ENCODE measurements around the gene HOXA3.
A peak's percentile ranks its signal among the peaks of the same experiment; 100 is the strongest.

HOXA3 gene

DNA sequence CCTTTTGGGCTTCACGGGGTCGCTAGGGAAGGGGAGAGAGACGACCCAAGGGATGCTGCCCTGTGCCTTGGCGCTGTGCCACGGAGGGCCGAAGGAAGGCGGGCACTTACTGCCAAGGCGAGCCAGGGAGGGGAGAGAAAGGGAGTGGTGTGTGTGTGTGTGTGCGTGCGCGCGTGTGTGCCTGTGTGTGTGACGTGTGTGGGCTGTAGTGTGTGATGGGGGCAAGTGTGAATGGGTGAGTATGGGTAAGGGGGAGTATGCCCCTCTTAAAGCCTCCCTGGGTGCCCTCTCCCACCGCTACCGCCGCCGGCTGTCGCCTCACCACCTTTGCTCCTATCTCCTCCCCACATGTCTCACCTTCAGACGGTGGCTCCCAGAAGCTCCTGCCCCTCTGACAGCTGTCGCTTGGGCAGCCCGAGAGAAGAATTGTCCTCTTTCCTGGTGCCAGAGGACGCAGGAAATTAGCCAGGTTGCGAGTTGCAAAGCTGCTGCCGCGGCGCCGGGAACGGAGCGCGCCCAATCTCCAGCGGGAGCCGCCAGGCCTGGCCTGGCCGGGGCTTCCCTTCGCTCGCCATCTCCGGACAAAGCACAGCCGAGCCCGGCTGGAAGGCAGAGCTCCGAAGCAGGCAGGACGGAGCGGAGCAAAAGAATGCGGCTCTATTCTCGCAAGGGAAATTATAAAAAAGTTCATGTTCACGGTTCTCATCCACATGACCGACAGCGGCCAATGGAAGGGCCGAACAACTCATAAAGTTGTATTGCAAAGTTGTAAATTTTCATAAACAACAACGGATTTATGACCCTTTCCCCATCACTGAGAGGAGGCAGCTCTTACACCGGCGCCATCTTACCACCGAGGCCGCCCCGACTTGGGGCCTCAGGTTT is at the start of gene HOXA3:
TSS of gene HOXA3 (minus strand) at position 653 of the 885 bp plus-strand sequence. CDS start 41,943 bp downstream, outside the sequence.
- no peak for DNase-seq

DNA sequence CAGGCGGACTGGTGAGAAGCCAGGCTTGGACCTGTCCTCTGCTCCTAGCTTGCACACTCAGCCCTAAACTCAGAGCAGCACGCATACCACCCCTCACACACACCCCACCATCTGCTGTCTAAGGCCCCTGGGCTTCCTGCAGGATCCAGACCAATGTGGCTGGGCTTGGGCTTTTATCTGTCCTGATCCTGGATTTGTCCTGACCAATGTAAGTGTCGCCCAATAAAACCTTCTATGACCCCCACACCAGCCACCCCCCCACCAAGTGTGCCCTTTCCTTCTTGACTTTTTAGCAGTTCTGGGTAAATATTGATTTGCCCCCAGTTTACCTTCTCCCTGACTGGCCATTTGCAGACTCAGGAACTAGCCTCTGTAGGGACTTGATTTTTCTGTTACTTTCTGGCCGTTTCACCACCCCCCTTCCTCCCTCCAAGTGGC is 49.2 kb upstream of the HOXA3 start:
- no peak for DNase-seq

DNA sequence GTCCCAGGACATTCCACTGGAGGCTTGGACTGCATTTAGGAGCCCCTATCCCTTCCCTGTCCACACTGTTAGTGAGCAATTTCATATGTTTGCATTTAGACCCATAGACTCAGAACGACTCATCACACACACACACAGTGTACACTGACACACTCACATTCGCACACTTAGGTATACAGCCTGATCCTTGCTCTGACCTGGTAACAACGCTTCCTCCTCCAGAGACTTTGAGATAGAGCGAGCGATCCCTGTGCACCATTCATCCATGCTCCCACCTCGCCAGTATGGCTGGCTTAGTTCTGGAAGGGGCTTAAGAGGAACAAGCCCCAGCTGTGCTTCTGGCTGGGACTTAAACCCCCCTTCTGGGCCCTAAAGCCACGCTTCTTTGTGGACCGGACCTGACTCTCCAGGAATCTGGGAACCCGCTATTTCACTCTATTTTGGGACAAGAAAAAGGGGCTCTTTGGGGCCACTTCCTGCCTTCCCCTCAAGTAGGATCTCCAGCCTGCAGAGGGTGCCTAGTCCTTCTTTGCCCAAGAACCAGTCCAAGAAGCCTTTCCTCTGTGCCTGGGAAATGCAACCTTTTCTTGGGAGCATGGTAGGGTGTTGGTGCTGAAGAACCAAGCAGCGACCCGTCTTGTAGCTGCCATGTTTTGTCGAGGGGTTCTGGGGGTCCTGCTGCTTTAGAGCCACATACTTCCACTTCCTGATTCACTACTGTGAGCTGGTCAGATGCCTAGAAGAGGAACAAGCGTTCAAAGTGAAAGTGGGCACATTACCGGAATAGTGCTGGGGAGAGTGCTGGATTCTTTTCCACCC is 48.6 kb upstream of the HOXA3 start:
- peak; percentile 76 for DNase-seq

DNA sequence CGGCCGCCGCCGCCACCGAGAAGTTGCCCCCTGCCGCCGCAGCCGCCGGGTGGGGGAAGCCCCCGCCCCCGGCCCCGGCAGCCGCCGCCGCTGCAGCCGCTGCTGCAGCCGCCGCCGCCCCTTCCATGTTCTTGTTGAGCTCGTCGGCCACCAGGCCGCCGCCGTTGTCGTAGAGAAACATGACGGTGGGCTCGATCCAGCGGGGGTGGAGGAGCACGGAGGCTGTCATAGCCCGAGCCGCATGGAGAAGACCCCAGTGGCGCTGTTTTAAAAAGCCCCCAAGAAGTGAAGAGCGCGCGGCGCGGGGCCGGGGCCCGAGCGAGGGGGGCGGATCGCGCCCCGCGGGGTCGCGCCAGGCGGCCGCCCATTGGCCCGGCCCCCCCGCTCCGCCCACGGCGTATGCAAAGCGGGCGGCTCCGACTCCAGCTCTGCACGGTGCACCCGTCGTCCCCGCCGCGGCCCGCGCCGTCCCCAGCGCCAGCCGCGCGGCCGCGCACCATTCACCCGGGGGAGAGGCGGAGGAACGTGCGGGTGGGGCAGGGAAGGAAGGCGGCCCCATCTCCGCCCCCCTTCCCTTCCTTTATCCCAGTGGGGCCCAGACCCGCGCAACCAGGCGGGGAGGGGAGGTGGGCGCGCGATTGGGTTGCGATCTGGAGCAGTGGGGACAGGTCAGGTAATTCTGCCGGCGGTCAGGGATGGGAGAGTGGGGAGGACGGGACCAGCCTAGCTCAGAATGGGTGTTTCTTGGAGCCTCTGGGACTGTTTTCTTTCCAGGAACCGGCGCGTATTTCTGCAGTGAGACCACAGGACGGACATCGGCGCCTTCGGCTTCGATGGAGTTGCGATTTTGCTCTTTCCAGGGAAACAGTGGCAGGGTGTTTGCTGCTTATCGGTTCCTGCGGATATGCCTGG is 47.7 kb upstream of the HOXA3 start, which contains the start of gene HOXA13:
TSS of gene HOXA13 (minus strand) at position 243 of the 912 bp plus-strand sequence. CDS start at position 229, 14 bp downstream.
- DNase-seq, result no peak

DNA sequence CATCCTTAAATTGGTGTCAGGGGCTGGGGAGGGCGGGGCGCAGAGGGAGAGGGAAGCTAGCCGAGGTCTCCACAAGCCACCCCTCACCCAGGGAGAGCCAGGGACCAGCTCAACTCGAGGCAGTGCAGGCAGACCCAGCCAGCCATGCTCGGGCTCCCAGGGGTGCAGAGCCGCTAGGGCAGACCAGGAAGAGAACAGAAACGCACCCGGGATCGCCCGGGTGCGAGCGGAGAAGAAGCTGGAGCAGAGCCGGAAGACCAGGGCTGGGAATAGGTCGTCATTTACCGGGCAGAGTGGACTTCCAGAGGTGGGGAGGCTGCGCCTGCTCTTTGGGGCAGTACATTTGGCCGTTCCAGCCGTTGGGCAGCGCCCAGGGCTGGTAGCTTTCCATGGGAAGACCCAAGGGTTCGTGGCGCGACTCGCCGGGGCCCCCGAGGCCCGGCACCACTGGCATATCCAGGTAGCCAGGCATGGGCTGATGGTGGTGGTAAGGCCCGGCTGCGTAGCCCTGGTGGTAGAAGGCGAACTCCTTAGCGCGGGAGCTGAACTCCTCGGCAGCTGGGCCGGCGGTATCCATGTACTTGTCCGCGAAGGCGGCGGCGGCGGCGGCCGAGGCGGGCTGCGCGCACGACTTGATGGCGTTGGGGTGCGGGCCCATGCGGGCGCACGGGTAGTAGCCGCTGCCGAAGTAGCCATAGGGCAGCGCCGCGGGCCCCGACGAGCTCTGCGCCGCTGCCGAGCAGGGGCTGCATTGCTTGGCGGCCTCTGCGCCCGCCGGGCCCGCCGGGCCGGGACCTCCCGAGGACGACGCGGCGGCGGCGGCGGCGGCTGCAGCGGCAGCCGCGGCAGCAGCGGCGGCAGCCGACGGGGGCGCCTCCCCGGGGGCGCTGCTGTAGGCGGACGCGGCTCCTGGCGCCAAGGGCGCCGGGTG is 46.8 kb upstream of the HOXA3 start:
- DNase-seq, result no peak

DNA sequence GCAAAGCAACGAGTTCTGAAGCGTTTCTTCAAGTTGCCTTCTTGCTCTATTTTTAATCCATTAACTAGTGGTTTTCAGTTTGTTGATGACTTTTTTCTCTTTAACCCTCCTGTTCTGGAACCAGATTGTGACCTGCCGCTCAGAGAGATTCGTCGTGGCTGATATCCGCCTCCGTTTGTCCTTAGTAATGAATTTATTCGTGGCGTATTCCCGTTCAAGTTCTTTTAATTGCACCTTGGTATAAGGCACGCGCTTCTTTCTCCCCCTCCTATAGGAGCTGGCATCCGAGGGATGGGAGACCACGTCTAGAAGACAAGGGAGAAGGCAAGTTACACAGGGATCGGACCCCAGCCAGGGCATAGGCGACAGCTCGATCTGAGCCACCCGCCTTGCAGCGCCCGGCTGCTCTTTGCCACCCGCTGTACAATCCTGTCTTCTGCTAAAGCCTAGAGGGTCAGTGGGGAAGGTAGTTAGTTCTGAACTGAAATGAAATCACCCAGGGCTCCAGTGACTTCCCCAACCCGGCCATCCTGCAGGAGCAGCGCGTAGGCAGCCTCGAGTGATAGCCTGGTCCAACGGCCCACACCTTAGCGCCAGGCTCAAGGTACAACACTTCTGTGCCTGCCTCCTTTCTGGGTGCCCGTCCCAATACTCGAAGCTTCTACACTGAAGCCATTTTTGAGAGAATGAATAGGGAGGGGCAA is 45.9 kb upstream of the HOXA3 start:
- no peak for DNase-seq

DNA sequence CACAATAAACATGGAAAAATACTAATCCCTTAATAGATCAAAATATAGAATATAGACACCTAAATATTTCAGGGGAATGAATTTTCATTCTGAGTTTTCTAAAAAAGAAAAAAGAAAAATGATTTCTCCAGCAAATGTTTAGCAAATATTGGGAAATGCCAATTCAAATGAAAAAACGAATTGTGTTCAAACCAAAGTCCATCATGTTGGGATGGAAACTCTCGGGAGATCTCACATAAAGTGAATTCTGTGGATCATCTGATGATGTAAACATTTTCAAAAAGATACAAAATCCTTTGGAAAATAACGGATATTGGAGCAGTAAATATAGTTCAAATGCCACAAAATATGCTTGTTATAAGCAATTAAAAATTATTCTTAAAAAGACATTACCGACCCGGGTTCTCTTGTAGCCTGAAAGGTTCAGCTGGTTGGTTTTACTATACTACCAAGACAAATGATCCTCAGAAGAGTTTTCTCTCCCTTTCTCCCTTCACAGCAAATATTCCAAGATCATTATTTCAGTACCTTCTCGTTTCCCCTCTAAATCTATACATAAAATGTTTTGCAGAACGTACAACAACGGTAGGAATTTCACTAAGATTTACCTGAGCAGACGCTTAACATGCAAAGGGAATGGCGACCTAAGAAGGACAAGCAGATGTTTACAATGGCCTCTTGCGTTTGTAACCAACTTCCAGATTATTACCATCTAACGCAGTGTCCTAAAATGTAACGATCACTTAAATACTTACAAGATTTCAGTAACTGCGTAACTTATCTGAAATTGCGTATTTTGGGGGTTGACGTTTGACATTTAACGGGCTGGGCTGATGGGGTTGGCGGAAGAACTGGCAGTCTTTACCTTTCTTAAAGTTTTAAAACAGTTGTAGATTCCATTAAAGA is 45.0 kb upstream of the HOXA3 start:
- DNase-seq, result no peak

DNA sequence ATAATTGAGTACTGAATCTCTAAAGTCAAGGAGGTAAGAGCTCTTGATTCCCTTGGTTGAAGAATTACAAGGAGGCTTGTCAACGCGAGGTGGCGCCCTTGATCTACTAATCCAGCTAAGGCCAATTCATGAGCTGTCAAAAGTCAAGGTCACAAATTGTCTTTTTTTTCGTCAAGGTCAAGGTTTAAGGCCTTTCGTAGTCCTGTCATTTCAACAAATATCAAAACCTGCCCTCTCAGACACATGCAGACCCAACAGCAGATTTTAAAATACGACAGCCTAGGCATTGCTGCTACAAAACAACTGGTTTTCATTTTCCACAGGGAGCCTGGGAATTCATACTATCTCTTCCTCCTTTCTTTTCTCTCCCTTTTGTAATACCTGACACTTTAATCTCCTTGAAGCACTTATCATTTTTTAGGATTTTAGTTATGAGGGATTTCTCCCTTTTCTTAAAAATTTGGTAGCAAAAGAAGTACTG is 43.9 kb upstream of the HOXA3 start:
- peak; percentile 77 for DNase-seq

DNA sequence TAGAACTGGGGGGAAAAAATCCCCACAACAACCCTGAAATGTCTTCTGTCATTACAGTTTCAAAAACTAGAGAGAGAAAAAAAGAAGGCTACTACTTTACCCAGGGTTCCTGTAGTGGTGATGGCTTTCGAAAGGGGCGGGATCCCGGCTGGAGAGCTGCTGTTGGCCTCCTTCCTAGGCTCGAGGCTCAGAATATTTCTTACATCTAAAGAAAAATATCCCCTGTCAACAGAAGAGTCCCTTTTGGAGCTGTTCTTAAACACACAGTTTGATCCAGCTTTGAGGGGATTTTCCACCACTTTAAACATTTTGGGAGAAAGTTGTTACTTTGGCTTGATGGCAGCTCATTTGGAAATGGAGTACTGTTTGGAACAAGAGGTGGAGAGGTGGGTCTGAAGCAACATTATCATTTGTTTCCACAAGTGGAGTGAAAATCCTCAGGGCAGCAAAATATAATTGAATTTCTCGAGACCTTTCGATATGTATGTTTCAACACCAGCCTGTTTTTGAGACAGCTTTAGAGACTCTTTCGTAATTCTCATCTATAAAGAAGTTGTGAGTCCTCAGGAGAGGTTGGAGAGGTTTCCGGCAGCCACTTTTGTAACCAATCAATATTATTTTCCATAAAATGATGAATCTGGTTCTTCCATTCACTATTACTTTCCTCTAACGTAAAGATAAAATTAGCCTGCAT is 42.5 kb upstream of the HOXA3 start:
- no peak for DNase-seq

DNA sequence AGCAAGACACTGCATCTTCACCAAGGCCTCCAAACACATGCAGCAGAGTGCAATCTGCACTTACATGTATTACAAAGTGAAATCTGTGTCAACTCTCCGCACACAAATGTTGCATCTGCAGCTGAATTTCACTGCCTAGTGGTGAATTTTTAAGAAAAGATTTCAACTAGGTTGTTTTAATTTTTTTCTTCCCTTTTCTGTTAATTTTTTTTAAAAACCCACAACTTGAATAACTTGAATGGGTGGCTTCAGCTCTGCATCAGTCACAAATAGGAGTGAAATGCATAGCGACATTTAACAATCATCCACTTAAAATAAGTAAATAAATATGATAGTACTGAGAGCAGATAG is 41.6 kb upstream of the HOXA3 start:
- DNase-seq, result no peak

DNA sequence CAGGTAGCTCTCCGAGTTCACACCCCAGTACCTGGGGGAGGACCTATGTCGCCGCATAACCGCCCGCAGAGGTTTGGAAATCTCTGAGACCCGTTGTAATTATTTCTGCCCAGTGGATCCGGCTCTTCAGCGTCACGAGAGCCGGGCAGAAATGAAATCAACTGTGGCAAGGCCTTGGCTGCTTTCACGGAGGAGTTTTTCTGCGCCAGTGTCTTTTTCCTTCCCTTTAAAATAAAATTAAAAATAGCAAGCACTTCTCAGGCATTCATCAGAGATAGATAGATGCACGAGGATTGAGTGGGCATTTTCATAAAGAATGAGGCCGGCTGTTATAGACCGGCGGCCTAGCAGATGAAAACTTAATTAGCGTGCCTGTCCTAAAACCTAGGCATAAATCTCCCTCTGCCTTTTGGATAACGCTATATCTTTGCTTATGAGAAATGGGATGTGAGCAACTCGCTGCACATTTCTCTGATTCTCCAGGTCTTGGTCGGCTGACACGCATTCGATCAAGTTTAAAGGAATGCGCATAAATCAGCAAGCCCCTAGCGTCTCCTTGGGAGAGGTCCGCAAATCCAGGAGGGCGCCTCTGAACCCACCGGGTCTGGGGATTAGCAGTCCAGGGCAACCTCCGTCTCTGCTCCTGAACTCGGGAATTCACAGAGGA is 41.1 kb upstream of the HOXA3 start:
- DNase-seq, result no peak

DNA sequence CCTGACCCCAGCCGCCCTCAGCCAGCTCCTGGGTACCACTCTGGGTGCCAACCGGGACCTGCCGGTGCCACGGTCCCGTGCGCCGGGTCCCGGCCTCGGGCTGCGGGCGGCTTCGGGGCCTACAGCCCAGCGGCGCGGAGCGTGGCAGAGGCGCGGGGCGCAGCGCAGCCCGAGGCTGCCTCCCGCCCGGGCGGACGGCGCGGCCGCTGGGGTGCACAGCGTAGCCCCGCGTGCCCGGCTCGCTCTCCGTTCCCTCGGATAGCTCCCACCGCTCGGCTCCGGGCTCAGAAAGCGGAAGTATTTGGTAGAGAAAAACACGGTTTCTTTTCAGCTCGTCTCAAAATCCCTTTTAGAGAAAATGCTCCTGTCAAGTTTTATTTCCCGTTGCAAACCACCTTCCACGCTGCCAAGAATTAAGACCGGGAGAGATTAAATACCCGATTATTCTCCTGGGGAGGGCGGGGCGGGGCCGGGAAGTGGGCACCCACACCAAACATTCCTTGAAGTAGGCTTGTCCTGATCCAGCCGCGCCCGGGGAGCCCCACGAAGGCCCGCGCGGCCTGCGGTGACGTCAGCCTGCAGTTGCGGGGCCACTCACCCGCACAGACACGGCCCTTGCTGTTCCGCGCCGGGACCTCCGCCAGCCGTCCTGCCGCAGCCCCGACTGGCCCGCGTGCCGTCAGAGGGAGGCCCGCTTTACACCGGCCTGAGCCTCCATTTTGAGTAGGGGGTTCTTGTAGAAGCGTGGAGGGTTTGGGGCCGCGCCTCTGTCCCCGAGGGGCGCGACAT is 40.4 kb upstream of the HOXA3 start:
- peak; percentile 67 for DNase-seq

DNA sequence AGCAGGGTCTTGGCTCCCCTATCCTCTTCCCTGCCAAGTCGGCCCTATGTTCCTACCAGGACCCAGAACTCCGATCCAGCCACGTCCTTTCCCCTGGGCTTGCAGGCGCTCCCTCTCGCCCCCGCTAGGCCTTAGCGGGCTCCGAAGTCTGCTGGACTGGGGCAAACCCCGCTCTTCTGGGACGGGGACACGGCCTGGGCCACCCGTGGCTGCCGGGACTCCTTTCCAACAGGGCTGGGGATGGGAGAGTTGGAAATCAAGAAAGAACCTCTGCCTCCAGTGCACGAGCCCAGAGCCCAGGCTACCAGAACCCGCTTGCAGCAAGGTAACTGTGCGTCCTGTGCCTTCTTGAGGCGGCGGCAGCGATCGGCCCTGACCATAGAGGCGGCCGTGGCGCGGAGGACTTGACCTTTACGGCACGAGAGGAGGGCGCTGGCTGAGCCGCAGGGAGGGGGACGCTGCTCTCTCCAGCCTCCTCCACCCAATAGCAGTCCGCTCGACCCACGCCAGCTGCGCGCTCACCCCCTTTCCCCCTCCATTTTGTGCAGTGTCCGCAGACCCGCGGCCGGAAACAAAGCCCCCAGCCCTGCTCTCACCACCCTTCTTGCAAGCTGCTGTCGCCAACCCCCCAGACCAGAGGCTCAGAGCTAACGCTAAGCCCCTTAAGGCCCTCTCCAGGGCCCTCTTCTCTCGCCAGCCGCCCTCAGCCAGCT is 39.6 kb upstream of the HOXA3 start:
- no peak for DNase-seq

DNA sequence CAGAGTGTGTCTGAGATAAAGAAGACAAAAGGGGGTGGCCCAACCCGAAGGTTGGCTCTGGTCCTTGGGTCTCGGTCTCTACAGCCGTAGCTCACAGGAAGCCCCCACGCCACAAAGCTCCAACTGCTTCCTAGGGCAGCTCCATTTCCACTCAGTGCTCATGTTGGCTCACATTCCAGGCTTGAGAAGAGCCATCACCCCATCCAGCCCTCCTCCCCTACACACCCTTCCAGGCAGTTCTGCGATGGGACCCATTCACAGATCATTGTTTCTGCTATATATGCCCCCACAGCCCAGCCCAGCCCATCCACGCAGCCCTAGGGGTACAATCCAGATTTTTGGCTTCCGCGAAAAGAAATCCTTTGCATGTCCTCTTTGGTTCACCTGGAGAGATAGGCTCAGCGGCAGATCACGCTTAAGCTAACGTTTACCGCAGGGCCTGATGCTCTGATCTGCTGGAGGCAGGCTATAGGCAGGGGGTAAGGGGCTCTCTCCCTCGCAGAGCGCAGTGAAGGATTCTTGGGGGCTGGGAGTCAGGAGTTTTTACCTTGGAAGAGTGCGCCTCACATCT is 38.9 kb upstream of the HOXA3 start:
- DNase-seq, result no peak

DNA sequence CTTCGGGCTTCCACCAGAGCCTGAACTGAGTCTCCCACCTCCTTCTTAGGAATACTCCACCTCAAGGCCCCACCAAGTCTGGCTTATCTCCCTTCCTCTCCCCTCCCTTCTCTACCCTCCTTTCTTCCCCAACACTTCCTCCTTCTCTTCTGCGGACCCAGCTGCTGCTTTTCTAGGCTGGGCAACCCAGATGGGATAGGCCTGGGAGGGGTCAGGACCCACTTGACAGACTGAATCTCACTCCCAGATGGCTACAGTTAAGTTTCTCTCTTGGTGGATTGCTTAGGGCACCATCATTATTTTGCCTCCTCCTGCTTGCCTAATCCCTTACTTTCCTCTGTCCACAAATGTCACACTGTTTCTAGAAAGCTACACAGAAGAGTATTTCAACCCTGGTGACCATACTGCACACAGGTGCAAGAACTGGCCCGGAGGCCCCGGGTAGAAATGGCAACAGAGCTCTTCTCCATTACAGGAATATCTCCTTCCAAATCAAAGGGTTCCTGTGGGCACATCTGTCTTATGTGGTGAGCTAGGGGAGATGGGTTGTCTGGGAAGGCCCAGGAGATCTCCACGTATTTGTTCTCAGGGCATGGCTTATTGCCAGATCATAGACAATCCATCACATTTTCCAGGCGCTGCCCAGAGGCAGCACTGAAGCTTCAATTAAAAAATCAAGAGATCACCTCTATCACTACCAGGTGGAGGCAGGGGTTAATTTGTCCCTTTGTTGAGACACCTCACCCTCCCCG is 37.8 kb upstream of the HOXA3 start:
- DNase-seq, result no peak
